GM19452 (cell line): ENCODE results near the gene MOBP.

Experiments
- ATAC-seq: cut with Tn5 transposase; IDR thresholded peaks from one replicate; pipeline ENCODE4 v1.9.1; 2021; ENCODE audit not compliant: unreplicated experiment

Gene MOBP

DNA sequence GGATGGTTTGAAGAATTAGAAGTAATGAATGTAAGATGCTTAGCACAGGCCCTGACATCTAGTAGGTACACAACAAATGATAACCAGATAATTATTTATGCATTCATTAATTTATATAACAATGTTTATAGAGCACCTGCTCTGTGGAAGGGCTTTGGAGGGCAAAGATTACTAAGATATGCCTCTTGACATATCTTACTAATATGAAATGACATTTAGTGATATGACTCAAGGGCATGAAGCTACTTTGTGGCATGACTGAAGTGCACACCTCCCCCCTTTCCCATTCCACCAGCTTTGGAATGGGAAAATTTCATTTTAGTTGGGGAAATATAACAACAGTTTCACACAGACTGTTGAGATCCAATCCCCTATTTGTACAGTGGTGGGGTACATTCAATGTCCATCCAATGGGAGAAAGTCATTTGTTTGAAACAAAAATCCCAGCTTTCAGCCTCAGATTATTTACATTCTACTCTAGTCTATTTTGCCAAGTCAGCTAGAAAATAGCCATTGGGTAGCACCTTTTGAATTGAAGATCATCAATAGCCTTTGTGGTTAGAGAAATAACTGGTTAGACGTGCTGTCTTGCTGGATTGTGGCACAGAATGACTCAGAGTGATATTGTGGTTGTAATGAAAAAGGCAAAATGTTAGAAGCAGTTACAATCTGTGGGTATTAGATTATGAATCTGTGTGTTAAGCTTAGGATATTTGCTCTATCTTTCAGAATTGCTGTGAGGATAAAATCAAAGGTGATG is 72.9 kb downstream of the MOBP start:
- ATAC-seq: peak; percentile 62

DNA sequence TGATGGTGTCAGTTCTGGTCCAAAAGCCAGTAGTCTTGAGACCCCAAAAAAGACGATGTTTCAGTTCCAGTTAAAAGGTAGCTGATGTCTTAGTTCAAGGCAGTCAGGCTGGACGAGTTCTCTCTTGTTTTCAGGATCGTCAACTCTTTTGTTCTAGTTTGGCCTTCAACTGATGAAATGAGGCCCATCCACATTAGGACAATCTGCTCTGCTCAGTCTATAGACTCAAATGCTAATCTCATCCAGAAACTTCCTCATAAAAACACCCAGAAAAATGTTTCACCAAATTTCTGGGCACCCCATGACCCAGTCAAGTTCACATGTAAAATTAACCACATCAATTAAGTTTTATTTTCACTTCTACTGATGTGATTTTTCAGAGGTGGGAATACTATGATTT is 74.0 kb downstream of the MOBP start:
- no peak for ATAC-seq

DNA sequence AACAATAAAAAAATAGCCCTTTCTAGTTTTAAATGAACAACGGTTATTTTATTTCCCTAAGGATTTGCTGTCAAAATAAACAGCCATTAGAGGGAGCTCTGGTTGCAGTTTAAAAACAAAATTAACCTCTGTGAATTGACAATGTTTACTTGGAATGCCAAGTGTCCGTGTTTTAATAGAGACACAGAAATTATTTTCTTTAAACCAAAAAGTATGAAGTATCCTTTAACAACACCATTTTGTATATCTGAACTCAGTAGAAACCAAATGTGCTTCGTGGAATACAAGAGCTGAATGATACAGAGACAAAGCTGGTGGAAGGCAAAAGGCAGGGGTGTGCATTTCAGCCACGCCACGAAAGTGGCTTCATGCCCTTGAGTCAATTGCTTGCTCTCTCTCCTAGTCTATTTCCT is 74.4 kb downstream of the MOBP start:
- ATAC-seq: no peak

GRCh38 chr3:39542588-39542988 is 75.1 kb downstream of the MOBP start:
- no peak for ATAC-seq

DNA sequence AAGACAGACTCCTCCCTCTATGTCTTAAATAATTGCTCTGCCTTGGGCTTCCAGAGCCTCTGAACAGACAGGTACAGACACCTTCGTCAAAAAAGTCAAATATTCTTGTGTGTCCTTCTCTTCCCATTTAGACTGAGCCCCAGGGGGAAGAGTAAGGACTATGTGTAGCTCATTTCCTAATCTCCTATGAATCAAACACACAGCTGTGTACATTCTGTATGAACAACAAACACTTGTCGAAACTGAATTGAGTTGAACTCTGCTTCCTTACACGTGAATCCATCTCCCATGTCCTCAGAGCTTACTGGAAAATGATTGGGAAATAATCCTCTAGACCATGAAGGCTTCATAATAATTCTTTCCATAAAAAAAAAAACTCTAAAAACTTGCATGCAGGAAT is 80.8 kb downstream of the MOBP start:
- no peak for ATAC-seq

DNA sequence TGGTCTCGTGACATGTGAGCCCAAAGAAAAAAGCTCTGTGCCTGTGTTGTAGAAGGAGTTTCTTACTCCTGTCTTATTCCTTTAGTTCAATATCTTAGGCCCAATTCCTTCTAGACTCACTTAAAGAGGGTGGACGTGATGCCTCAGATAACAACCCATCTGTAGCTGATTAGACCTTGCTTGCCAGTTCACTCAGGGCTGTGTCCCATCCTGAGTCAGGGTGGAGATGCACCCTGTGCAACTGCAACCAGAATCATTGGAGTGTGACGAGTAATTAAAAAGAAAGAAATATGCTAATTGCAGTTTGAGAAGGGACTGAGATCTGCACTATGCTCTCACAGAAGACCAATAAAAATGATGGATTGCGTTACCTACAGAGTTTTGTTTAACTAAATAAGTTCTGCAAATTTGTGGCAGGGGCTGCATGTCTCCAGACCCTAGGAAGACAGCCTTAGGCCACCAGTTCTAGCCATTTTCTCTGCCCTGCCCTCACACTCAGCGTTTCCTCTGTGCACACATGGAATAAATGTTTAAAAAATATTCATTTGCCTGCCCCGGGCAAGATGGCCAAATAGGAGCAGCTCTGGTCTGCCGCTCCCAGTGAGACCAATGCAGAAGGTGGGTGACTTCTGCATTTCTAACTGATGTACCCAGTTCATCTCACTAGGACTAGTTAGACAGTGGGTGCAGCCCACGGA is 83.0 kb downstream of the MOBP start:
- no peak for ATAC-seq
